ENCODE data around the gene APBA1. TPM values are rescaled to one million over a fixed set of nuclear protein-coding genes. Genes with fewer than 3 reads are reported as not detected.
A peak's percentile ranks its signal among the peaks of the same experiment; 100 is the strongest.

The APBA1 gene
- total and polyA plus RNA-seq, 2 donors (not counting 3 experiments of a cell fraction or from before 2014, with no cell fraction given), result 6.1 to 11.3 TPM

GRCh38 chr9:69444021-69444420 is 228.2 kb downstream of the APBA1 start:
- Histone ChIP-seq H4K20me1 (replicated peaks; ENCODE audit: control insufficient read depth, extremely low read depth, insufficient read depth, low read length) (no peaks in the 10 kb centered on the region), H3K27me3 (ENCODE audit: control insufficient read depth in 2 of 2, insufficient read depth in 2 of 2, low read length in 2 of 2) (no peaks in the 10 kb centered on the region), H3K9me3 (replicated peaks; ENCODE audit: control insufficient read depth, insufficient read depth, low read length) (no peaks in the 10 kb centered on the region), H3K4me1 (ENCODE audit: control insufficient read depth, extremely low read depth, insufficient read depth, low read length) (no peaks in the 10 kb centered on the region), H3K36me3 (ENCODE audit: control insufficient read depth in 2 of 2, extremely low read depth in 1 of 2, insufficient read depth in 2 of 2, low read length in 2 of 2) (no peaks in the 10 kb centered on the region), H3K4me3 (replicated peaks in 1 of 3; ENCODE audit: insufficient read depth in 1 of 3, low read depth in 1 of 3, low read length in 3 of 3) (no peak overlapping the region), H2AFZ (ENCODE audit: low read depth, low read length) (no peak overlapping the region), H3K27ac (ENCODE audit: insufficient read depth, low read depth, low read length) (no peak overlapping the region), H3K9me1 (replicated peaks; ENCODE audit: control insufficient read depth, extremely low read depth, insufficient read depth, low read length) (no peaks in the 10 kb centered on the region), H3K79me2 (ENCODE audit: control insufficient read depth, insufficient read depth, low read length) (no peaks in the 10 kb centered on the region), H3K4me2 (ENCODE audit: insufficient read depth, low read length) (no peak overlapping the region), H3K9ac (replicated peaks; ENCODE audit: extremely low read depth, insufficient read depth, low read length) (no peak overlapping the region)
- FAIRE-seq (no peak), DNase-seq (ENCODE audit: low read depth, low spot score) (no peak)
- TF ChIP-seq FOS (IDR thresholded peaks at IDR 0.05; ENCODE audit: borderline replicate concordance, insufficient read depth, low read length) (peak; percentile 13), MAX (IDR thresholded peaks at IDR 0.05; ENCODE audit: insufficient read depth, insufficient read length) (no peak)
- POLR2A ChIA-PET, result no interaction called here
- CTCF ChIA-PET, result no interaction called here
- intact Hi-C loops (cut with micrococcal nuclease) (no loop called here), dilution Hi-C loops (cut with MboI; ENCODE audit: extremely low pct_ligation_motif_present, low sequenced_read_pairs) (no loop called here)
- BruUV-seq (replicated peaks), result no TSS peak

GRCh38 chr9:69443178-69443577 is 229.0 kb downstream of the APBA1 start:
- intact Hi-C loops (cut with micrococcal nuclease), result no loop called here

More at GRCh38 chr9:69443178-69443577, 229.0 kb downstream of the APBA1 start:
- POLR2A ChIA-PET, result no interaction called here
- no peak overlapping the region for H3K4me3 ChIP-seq (replicated peaks in 1 of 3; ENCODE audit: insufficient read depth in 1 of 3, low read depth in 1 of 3, low read length in 3 of 3)
- H3K79me2 ChIP-seq (ENCODE audit: control insufficient read depth, insufficient read depth, low read length), result no peaks in the 10 kb centered on the region
- H2AFZ ChIP-seq (ENCODE audit: low read depth, low read length), result no peak overlapping the region
- BruUV-seq (replicated peaks), result no TSS peak
- dilution Hi-C loops (cut with MboI; ENCODE audit: extremely low pct_ligation_motif_present, low sequenced_read_pairs), result no loop called here
- TF ChIP-seq JUN (IDR thresholded peaks at IDR 0.05; ENCODE audit: borderline replicate concordance, insufficient read depth, insufficient read length, low read depth) (no peak), MAX (IDR thresholded peaks at IDR 0.05; ENCODE audit: insufficient read depth, insufficient read length) (no peak), MYC (IDR thresholded peaks at IDR 0.05; ENCODE audit: low read depth, low read length) (no peak)
- H3K27ac ChIP-seq (ENCODE audit: insufficient read depth, low read depth, low read length), result no peak overlapping the region
- H4K20me1 ChIP-seq (replicated peaks; ENCODE audit: control insufficient read depth, extremely low read depth, insufficient read depth, low read length), result no peaks in the 10 kb centered on the region
- DNase-seq (ENCODE audit: low read depth, low spot score), result no peak
- no peaks in the 10 kb centered on the region for H3K36me3 ChIP-seq (ENCODE audit: control insufficient read depth in 2 of 2, extremely low read depth in 1 of 2, insufficient read depth in 2 of 2, low read length in 2 of 2)
- H3K9me1 ChIP-seq (replicated peaks; ENCODE audit: control insufficient read depth, extremely low read depth, insufficient read depth, low read length), result no peaks in the 10 kb centered on the region
- H3K4me2 ChIP-seq (ENCODE audit: insufficient read depth, low read length), result no peak overlapping the region
- no peak overlapping the region for H3K9ac ChIP-seq (replicated peaks; ENCODE audit: extremely low read depth, insufficient read depth, low read length)
- H3K9me3 ChIP-seq (replicated peaks; ENCODE audit: control insufficient read depth, insufficient read depth, low read length), result no peaks in the 10 kb centered on the region
- no peak for FAIRE-seq
- H3K4me1 ChIP-seq (ENCODE audit: control insufficient read depth, extremely low read depth, insufficient read depth, low read length), result no peaks in the 10 kb centered on the region
- CTCF ChIA-PET, result no interaction called here
- H3K27me3 ChIP-seq (ENCODE audit: control insufficient read depth in 2 of 2, insufficient read depth in 2 of 2, low read length in 2 of 2), result no peaks in the 10 kb centered on the region
